Measurements from ENCODE around the gene ATP1B1.

ATP1B1 gene

GRCh38 chr1:169094897-169095569 is 11.5 kb upstream of the ATP1B1 start:
- DNase-seq, result no peak

GRCh38 chr1:169098380-169098779 is 8.1 kb upstream of the ATP1B1 start:
- DNase-seq, result no peak

GRCh38 chr1:169099561-169099960 is 6.9 kb upstream of the ATP1B1 start:
- DNase-seq, result no peak

DNA sequence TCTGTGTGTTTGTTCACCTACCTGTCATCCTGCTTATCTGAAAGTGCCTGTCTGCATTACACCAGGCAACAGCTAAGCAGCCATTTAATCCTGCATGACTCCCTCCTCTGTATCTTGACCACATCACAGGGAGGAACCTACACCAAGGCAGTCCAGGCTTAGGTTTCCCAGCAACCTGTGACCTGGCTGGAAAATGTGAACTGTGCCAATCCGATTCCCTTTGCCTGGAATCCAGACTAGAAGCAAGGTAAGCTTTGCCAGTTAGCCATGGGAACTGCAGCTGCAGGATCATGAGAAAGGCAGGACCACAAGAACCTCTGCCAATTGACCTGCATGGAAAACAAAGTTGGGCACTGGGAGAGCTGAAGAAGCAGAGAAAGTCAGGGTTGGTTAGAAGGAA is 6.3 kb upstream of the ATP1B1 start:
- no peak for DNase-seq

- DNase-seq, result no peak
Measured at GRCh38 chr1:169100651-169101088, 5.8 kb upstream of the ATP1B1 start.

DNA sequence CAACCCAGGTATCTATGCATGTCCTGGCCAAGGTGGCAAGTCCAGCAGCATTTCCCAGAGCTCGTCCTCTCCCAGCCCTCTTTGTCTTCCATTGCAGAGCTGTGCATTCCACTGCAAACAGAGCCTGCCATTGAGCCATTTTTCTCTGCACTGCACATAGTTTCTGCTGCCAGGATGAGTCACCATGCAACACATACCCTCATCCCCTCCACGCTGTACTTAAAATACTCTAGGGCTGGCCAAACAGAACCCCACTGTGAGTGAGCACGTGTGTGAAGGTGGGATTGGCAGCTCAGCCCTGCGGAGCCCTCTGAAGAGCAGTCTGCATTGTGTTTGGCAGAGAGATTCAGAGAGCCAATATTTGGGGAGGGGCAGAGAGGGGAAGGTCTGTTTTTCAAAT is 3.9 kb upstream of the ATP1B1 start:
- DNase-seq, result peak; percentile 64

- DNase-seq, result no peak
Measured at GRCh38 chr1:169103002-169103401, 3.5 kb upstream of the ATP1B1 start.

DNA sequence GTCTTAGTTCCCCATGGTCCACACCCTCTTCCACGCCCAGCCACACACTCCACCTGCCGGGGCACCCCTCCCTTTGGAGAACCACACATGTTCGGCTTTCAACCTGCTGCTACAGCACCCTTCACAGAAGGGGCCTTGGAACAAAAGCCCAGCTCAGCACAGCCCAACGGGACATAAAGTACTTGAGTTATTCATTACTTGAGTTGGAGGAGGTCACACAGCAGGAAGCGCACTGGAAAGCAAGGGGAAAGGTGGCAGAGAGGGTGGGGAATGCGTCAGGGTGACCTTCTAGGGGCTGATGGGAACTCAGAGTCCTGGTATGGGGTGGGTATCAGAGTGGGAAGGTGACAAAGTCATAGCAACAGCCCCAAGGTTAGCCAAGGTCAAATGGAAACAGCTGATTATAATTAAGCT is 3.0 kb upstream of the ATP1B1 start:
- DNase-seq, result no peak

GRCh38 chr1:169105087-169105433 is 1.4 kb upstream of the ATP1B1 start:
- no peak for DNase-seq

GRCh38 chr1:169105434-169106094 is 926 bp upstream of the ATP1B1 start:
- peak; percentile 80 for DNase-seq

GRCh38 chr1:169106921-169107602 is 572 bp downstream of the ATP1B1 start:
- DNase-seq, result no peak

GRCh38 chr1:169107603-169108208 is 1.2 kb downstream of the ATP1B1 start:
- no peak for DNase-seq

DNA sequence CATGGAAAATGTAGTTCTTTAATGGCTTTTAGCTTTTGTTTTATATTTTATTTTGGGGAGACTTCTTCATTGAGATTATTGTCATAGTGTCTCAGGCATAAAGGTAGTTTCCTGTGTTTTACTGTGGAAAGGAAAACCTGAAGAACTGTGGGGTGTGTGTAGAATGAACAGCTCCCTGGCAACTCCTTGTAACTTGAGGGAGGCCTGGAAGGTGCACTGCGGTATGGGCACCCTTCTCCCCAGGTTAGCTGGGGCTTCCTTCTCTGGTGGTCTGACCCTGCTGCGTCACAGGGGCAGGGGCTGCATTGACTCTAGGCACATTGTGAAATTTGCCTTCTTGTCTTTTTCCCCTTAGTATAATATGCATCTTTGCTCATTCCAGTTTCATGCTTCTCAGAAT is 1.7 kb downstream of the ATP1B1 start:
- DNase-seq, result no peak

GRCh38 chr1:169108863-169109560 is 2.5 kb downstream of the ATP1B1 start:
- DNase-seq, result no peak

DNA sequence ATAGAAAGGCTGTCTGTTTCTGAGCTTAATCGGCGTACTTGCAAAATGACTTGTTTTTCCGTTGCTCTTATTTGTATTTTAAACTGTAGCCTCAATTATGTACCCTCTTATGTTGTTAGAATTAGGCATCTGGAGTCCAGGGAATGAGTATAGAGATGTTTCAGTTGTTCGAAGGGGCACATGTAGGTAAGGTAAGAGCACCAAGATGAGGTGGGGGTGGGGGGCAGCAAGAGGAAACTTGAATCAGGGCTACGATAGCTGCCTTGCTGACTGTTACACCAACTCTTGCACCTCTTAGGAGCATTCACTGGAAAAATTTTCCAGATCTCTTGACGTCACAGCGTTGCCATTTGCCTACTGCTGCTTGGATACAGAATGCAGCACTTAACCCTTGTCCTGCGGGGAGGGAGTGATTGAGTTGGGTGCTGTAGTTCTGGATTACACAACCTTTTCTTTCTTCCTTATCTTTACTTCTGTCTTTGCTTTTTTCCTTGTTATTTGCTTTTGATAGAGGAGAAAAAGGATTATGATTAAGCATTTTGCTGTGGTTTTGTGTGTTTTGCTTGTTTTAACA is 3.2 kb downstream of the ATP1B1 start:
- DNase-seq, result no peak

- no peak for DNase-seq
Measured at GRCh38 chr1:169110236-169110635, 3.7 kb downstream of the ATP1B1 start.

DNA sequence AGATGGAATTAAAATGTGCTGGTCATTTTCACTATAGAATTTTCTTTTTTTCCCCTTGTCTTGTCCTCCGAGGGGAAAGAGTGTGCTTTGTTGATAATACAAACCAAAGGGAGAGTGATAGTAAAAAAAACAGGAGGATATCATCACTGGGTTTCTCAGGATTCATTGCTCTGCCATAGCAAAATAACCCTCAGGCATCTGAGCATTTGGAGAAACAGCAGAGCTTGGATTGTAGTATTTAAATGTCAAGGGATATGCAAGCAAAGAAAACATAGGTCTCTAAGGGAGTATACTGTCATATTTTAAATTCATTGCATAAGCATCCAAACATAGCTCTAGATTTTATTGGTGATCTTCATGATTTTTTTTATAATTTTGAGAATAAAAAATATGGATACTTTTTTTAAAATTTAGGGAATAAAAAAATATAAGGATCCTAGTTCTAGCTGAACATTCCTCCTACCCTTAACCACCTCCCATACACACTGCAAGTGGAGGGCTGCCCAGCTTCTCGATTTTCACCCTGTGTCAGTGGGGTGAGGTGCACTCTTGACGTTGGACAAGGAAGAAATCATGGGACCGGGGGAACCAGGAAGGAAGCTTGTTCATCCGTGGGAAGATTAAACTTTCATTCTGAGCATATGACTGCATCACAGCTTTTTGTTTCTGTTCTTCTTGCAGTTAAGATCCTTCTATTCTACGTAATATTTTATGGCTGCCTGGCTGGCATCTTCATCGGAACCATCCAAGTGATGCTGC is 4.4 kb downstream of the ATP1B1 start:
- no peak for DNase-seq

DNA sequence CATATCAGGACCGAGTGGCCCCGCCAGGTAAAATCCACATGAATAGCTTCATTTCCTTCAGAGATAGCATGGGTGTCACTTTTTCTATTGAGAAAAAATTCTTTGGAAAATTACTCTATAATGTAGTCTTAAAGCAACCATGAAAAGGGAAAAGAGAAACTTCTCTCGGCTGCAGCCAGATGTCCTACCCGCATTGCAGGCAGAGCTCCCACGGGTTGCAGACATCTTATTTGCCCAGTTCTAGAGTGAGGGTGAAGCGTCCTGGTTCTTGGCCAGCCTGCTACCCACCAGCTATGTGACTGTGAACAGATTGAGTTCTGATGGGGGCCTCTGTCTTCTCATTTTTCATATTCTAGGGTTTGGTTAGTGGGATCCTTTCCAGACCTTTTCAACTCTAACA is 5.0 kb downstream of the ATP1B1 start:
- no peak for DNase-seq

DNA sequence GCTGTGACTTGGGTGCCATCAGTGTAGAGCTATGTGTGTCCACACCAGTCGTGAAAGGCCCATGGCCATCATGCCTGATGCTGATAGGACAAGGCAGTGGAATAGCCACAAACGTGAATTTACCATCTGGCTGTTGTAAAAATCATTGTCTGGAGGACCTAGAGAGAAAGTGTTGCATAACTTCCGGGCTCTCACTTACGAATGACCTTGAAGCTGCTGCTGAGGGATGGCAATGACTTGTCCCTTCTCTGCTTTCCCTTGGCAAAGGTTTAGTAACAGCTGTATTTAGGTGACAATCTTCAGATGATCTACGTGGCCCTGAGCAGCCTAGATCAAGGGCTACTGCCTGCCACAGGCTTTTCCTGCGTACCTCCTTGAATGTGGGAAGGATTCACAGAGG is 5.8 kb downstream of the ATP1B1 start:
- DNase-seq, result no peak

- no peak for DNase-seq
Measured at GRCh38 chr1:169113613-169114119, 7.2 kb downstream of the ATP1B1 start.

DNA sequence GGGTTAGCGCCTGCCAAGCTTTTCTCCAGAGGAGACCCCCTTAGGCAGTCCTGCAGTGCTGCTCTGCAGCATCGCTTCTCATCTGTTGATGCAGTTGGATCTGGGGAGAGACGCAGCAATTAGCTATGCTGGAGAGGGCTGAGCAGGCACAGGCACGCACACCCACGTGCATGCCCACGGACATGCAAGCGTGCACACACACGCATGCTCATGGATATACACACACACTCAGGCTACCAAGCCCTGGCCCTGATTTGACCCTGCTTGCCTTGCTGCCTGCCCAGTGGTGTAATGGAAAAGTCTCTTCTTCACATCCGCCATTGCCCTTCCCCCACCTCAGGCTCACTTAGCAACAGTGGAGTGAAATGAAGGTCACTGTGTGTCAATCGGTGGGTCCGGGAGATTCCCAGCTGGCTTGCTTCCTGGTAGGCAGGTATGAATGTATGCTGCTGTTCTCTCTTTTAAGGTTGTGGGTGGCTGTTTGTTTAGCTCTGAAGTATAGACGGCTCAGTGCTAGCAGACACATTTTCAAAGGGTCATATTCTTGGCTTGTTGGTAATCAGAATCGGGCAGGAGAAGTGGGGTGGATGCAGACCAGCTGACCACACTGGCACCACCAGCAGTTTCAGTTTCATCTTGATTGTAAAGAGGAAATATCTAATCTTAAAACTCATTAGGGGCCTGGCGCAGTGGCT is 9.5 kb downstream of the ATP1B1 start:
- no peak for DNase-seq
